Neural progenitor cell (in vitro differentiated cells): Measurements from ENCODE around the gene PEX7. TPM values are rescaled to one million over a fixed set of nuclear protein-coding genes. Genes with fewer than 3 reads are reported as not detected.

Experiments used
- DNase-seq: peaks from one replicate; pipeline ENCODE4 v3.0.0-alpha.2; 2016; ENCODE audit warnings: low spot score
- H2AFZ ChIP-seq: fragments of 200-600 bp; sonication (generic); replicated peaks from 2 replicates; pipeline ENCODE4 v1.6.1; 2016; ENCODE audit warnings: antibody characterized with exemption
- H3F3A ChIP-seq: fragments of 200-600 bp; sonication (generic); 2 replicates; pipeline ENCODE4 v1.6.1; 2016; ENCODE audit warnings: antibody characterized with exemption, low read depth
- H3K27ac ChIP-seq: fragments of 200-600 bp; sonication (generic); 2 replicates; pipeline ENCODE4 v1.5.1; 2016; ENCODE audit warnings: mild to moderate bottlenecking
- H3K27me3 ChIP-seq: fragments of 200-600 bp; sonication (generic); 2 replicates; pipeline ENCODE4 v1.6.1; 2016; ENCODE audit warnings: mild to moderate bottlenecking, moderate library complexity
- H3K36me3 ChIP-seq: fragments of 200-600 bp; sonication (generic); 2 replicates; pipeline ENCODE4 v1.5.1; 2016
- H3K4me1 ChIP-seq: fragments of 200-600 bp; sonication (generic); 2 replicates; pipeline ENCODE4 v1.6.1; 2016; ENCODE audit warnings: mixed run types
- H3K4me2 ChIP-seq: fragments of 200-600 bp; sonication (generic); 2 replicates; pipeline ENCODE4 v1.6.1; 2016
- H3K4me3 ChIP-seq: fragments of 200-600 bp; sonication (generic); 2 replicates; pipeline ENCODE4 v1.5.1; 2016
- H3K79me2 ChIP-seq: fragments of 200-600 bp; sonication (generic); 2 replicates; pipeline ENCODE4 v1.6.1; 2016; ENCODE audit warnings: low read depth
- H3K9ac ChIP-seq: fragments of 200-600 bp; sonication (generic); 2 replicates; pipeline ENCODE4 v1.6.1; 2016
- H3K9me3 ChIP-seq: fragments of 200-600 bp; sonication (generic); 2 replicates; pipeline ENCODE4 v1.5.1; 2016; ENCODE audit warnings: low read depth
- H4K20me1 ChIP-seq: fragments of 200-600 bp; sonication (generic); 2 replicates; pipeline ENCODE4 v1.6.1; 2016; ENCODE audit warnings: low read depth
- H3K27ac Mint-ChIP-seq: 3 replicates; pipeline ENCODE4 v1.8.0; 2021; ENCODE audit warnings: mixed read lengths
- H3K27me3 Mint-ChIP-seq: 2 replicates; pipeline ENCODE4 v1.8.0; 2022; ENCODE audit warnings: low read depth, mild to moderate bottlenecking, inconsistent platforms, moderate library complexity, mixed read lengths; ENCODE audit not compliant: insufficient read depth
- H3K36me3 Mint-ChIP-seq: 3 replicates; pipeline ENCODE4 v1.8.0; 2021; ENCODE audit warnings: mixed read lengths
- H3K4me1 Mint-ChIP-seq: 3 replicates; pipeline ENCODE4 v1.8.0; 2021; ENCODE audit warnings: mixed read lengths
- H3K4me3 Mint-ChIP-seq: 3 replicates; pipeline ENCODE4 v1.8.0; 2021; ENCODE audit warnings: mild to moderate bottlenecking, moderate library complexity, mixed read lengths
- H3K9me3 Mint-ChIP-seq: 3 replicates; pipeline ENCODE4 v1.8.0; 2020; ENCODE audit warnings: mixed read lengths
- EZH2 ChIP-seq: fragments of 200-600 bp; sonication (generic); IDR thresholded peaks from 2 replicates; pipeline ENCODE4 v1.6.1; 2017; ENCODE audit warnings: antibody characterized with exemption, mild to moderate bottlenecking, moderate library complexity
- EZH2phosphoT487 ChIP-seq: fragments of 200-600 bp; sonication (generic); IDR thresholded peaks from 2 replicates; pipeline ENCODE4 v1.6.1; 2017; ENCODE audit warnings: antibody characterized with exemption
- total RNA-seq: library from RNA; depleted of rRNA; stranded (reverse); fragments of >200 nt; gene quantifications from 2 replicates; pipeline ENCODE4 v1.2.3, GENCODE V29; 2015; ENCODE audit warnings: low replicate concordance
- TF ChIP-seq, protein P1 (sequence below): fragments of 200-600 bp; sonication (generic); IDR thresholded peaks from 2 replicates; pipeline ENCODE4 v1.5.1; 2017; ENCODE audit warnings: antibody characterized with exemption, mild to moderate bottlenecking

PEX7 gene
- total RNA-seq, 1 donor from 2014 or later: 16.9 TPM

- Histone ChIP-seq H3K4me2 (no peak overlapping the region), H3K4me1 (no peaks in the 10 kb centered on the region), H3K9ac (no peak overlapping the region), H3K27ac (no peak overlapping the region), H4K20me1 (no peaks in the 10 kb centered on the region), H3K9me3 (no peaks in the 10 kb centered on the region), H3K4me3 (no peak overlapping the region), H3K27me3 (no peaks in the 10 kb centered on the region), H2AFZ (no peak overlapping the region), H3K79me2 (no peaks in the 10 kb centered on the region), H3K36me3 (no peaks in the 10 kb centered on the region), H3F3A (no peaks in the 10 kb centered on the region)
- H3K27ac Mint-ChIP-seq: no peak overlapping the region
- no peak for DNase-seq
- H3K36me3 Mint-ChIP-seq: peaks cover 3% of the 10 kb centered on the region
- H3K4me1 Mint-ChIP-seq: no peaks in the 10 kb centered on the region
- H3K9me3 Mint-ChIP-seq: no peaks in the 10 kb centered on the region
- TF ChIP-seq, protein P1, sequence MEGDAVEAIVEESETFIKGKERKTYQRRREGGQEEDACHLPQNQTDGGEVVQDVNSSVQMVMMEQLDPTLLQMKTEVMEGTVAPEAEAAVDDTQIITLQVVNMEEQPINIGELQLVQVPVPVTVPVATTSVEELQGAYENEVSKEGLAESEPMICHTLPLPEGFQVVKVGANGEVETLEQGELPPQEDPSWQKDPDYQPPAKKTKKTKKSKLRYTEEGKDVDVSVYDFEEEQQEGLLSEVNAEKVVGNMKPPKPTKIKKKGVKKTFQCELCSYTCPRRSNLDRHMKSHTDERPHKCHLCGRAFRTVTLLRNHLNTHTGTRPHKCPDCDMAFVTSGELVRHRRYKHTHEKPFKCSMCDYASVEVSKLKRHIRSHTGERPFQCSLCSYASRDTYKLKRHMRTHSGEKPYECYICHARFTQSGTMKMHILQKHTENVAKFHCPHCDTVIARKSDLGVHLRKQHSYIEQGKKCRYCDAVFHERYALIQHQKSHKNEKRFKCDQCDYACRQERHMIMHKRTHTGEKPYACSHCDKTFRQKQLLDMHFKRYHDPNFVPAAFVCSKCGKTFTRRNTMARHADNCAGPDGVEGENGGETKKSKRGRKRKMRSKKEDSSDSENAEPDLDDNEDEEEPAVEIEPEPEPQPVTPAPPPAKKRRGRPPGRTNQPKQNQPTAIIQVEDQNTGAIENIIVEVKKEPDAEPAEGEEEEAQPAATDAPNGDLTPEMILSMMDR: no peak
- no peak for TF ChIP-seq EZH2
- TF ChIP-seq EZH2phosphoT487: no peak
- H3K27me3 Mint-ChIP-seq: peaks cover 2% of the 10 kb centered on the region
- no peak overlapping the region for H3K4me3 Mint-ChIP-seq
Measured at GRCh38 chr6:136859430-136859829, 37.0 kb downstream of the PEX7 start.

- peaks cover 2% of the 10 kb centered on the region for H3K27me3 Mint-ChIP-seq
Measured at GRCh38 chr6:136860043-136860442, 37.7 kb downstream of the PEX7 start.

DNA sequence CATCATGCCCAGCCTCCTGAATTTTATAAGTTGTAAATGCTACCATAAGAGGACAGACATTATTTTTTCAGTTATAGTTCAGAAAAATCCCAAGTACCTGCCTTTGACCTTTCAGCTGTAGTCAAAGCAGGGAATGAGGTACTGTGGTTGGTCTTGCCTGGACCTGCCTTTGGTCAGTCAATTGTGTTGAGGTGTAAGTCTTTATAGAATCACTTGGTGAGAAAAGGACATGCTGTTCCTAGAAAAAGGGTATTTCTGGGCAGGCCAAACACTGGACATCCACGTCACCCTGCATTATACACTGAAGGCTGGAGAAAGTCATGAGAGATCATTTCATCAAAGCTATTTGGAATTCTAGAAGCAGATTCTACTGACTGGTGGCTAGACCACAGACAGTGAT lies 40.3 kb downstream of the PEX7 start:
- no peak for DNase-seq

More at GRCh38 chr6:136860043-136860442, 37.7 kb downstream of the PEX7 start:
- Histone ChIP-seq H3K9ac (no peak overlapping the region), H3K36me3 (no peaks in the 10 kb centered on the region), H4K20me1 (no peaks in the 10 kb centered on the region), H3K4me2 (no peak overlapping the region), H3F3A (no peaks in the 10 kb centered on the region), H2AFZ (no peak overlapping the region), H3K27me3 (no peaks in the 10 kb centered on the region), H3K79me2 (no peaks in the 10 kb centered on the region), H3K4me3 (no peak overlapping the region), H3K4me1 (no peaks in the 10 kb centered on the region), H3K27ac (no peak overlapping the region), H3K9me3 (no peaks in the 10 kb centered on the region)
- H3K4me1 Mint-ChIP-seq: no peaks in the 10 kb centered on the region
- H3K27ac Mint-ChIP-seq: no peak overlapping the region
- H3K9me3 Mint-ChIP-seq: no peaks in the 10 kb centered on the region
- H3K4me3 Mint-ChIP-seq: no peak overlapping the region
- DNase-seq: no peak
- TF ChIP-seq, protein P1: no peak
- TF ChIP-seq EZH2: no peak
- no peak for TF ChIP-seq EZH2phosphoT487
- peaks cover 3% of the 10 kb centered on the region for H3K36me3 Mint-ChIP-seq

More for the DNA sequence above, 40.3 kb downstream of the PEX7 start:
- Mint-ChIP-seq H3K27me3 (no peaks in the 10 kb centered on the region), H3K4me1 (no peaks in the 10 kb centered on the region), H3K27ac (no peak overlapping the region), H3K9me3 (no peaks in the 10 kb centered on the region), H3K4me3 (no peak overlapping the region), H3K36me3 (no peaks in the 10 kb centered on the region)
- H3K4me2 ChIP-seq: no peak overlapping the region
- no peaks in the 10 kb centered on the region for H3K36me3 ChIP-seq
- H2AFZ ChIP-seq: no peak overlapping the region
- H3K4me1 ChIP-seq: no peaks in the 10 kb centered on the region
- TF ChIP-seq EZH2phosphoT487 (no peak), EZH2 (no peak)
- TF ChIP-seq, protein P1: no peak
- no peaks in the 10 kb centered on the region for H4K20me1 ChIP-seq
- H3K27me3 ChIP-seq: no peaks in the 10 kb centered on the region
- no peaks in the 10 kb centered on the region for H3F3A ChIP-seq
- H3K27ac ChIP-seq: no peak overlapping the region
- no peaks in the 10 kb centered on the region for H3K79me2 ChIP-seq
- no peak overlapping the region for H3K9ac ChIP-seq
- no peak overlapping the region for H3K4me3 ChIP-seq
- H3K9me3 ChIP-seq: no peaks in the 10 kb centered on the region
